NCI-H82 (cell line): ENCODE data around the gene RAB33A.

Experiments
- DNase-seq: peaks from one replicate; lab custom pipeline; 2025; lab: John Stamatoyannopoulos, UW

The RAB33A gene

GRCh38 chrX:130171446-130172126 lies at the start of gene RAB33A:
RAB33A (plus strand) TSS chrX:130171962; CDS start chrX:130172063, 101 bp downstream.
- peak; percentile 48 for DNase-seq

GRCh38 chrX:130124577-130124976 lies 47.2 kb upstream of the RAB33A start:
- DNase-seq = no peak

- DNase-seq = no peak
Measured at GRCh38 chrX:130125091-130125874, 46.5 kb upstream of the RAB33A start.

- no peak for DNase-seq
Measured at GRCh38 chrX:130130990-130131389, 40.8 kb upstream of the RAB33A start.

- DNase-seq = no peak
Measured at GRCh38 chrX:130136496-130136895, 35.3 kb upstream of the RAB33A start.

- DNase-seq = no peak
Measured at GRCh38 chrX:130136961-130137360, 34.8 kb upstream of the RAB33A start.

GRCh38 chrX:130139474-130140201 lies 32.1 kb upstream of the RAB33A start:
- DNase-seq = no peak

GRCh38 chrX:130144509-130144908 lies 27.3 kb upstream of the RAB33A start:
- DNase-seq = no peak

GRCh38 chrX:130145123-130145522 lies 26.6 kb upstream of the RAB33A start:
- no peak for DNase-seq

GRCh38 chrX:130147631-130148030 lies 24.1 kb upstream of the RAB33A start:
- no peak for DNase-seq

GRCh38 chrX:130155564-130155963 lies 16.2 kb upstream of the RAB33A start:
- peak; percentile 76 for DNase-seq

- peak; percentile 1 for DNase-seq
Measured at GRCh38 chrX:130158311-130158710, 13.5 kb upstream of the RAB33A start.

- no peak for DNase-seq
Measured at GRCh38 chrX:130159776-130160175, 12.0 kb upstream of the RAB33A start.

GRCh38 chrX:130162094-130162735 lies 9.5 kb upstream of the RAB33A start:
- no peak for DNase-seq

GRCh38 chrX:130163398-130163797 lies 8.4 kb upstream of the RAB33A start:
- no peak for DNase-seq

GRCh38 chrX:130165181-130165702 lies 6.5 kb upstream of the RAB33A start:
- peak; percentile 67 for DNase-seq

GRCh38 chrX:130165703-130166502 lies 5.9 kb upstream of the RAB33A start, which contains the start of gene AIFM1:
AIFM1 (minus strand) TSS chrX:130165841; CDS start chrX:130165656, 185 bp downstream.
- DNase-seq = peak; percentile 98

- DNase-seq = no peak
Measured at GRCh38 chrX:130166503-130166777, 5.3 kb upstream of the RAB33A start.

- no peak for DNase-seq
Measured at GRCh38 chrX:130167040-130167439, 4.7 kb upstream of the RAB33A start.

- peak; percentile 93 for DNase-seq
Measured at GRCh38 chrX:130170752-130171445, 863 bp upstream of the RAB33A start.
